Subcutaneous adipose tissue (tissue), 4 donors: ENCODE measurements around the gene TMEM250. TPM values are rescaled to one million over a fixed set of nuclear protein-coding genes. Genes with fewer than 3 reads are reported as not detected.

Experiments
- CTCF ChIP-seq: fragments of 450-650 bp; IDR thresholded peaks from one replicate; pipeline ENCODE4 v1.5.1; 2016; ENCODE audit warnings: low read depth, mild to moderate bottlenecking, control low read depth, antibody characterized with exemption, moderate library complexity
- total RNA-seq, 4 donors: library from RNA; depleted of rRNA; stranded (reverse); fragments of >200 nt; gene quantifications; one replicate each; pipeline ENCODE4 v1.1.0, GENCODE V29; 2016

The TMEM250 gene
- total RNA-seq, 4 donors from 2014 or later = 11.3 to 47.8 (median 19.6) TPM

DNA sequence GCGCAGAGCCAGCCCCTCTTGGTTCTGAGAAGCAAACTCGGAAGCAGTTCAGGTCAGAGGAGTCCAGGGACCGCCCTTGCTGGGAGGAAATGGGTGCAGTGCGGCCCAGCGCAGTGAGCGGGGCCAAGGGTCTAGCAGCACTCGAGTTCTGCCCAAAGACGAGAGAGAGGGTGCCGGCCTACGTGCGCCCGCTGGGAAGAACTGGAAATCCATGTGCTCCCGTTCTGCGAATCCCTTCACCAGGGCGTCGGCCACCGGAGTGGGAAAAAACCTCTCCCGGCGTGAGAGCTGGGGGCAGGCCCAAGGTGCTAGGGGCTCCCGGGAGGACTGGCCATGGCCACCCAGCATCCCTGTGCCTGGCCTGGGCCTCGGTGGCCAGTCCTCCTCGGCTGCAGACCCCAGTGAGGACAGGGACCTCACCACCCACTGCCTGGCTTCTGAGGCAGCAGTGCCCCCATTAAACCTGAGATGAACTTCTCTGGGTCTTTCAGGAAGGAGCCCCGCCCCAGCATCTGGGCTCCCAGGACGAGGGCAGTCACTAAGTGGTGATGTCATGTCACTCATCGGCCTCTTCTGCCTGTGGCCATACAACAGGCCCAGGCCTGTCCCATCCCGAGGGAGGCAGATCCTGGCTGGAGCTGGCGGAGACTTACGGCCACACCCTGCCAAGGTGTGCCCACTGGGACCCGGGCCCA lies 10.6 kb downstream of the TMEM250 start:
- no peak for TF ChIP-seq CTCF

GRCh38 chr9:136107155-136107952 lies 11.3 kb downstream of the TMEM250 start:
- TF ChIP-seq CTCF = no peak

DNA sequence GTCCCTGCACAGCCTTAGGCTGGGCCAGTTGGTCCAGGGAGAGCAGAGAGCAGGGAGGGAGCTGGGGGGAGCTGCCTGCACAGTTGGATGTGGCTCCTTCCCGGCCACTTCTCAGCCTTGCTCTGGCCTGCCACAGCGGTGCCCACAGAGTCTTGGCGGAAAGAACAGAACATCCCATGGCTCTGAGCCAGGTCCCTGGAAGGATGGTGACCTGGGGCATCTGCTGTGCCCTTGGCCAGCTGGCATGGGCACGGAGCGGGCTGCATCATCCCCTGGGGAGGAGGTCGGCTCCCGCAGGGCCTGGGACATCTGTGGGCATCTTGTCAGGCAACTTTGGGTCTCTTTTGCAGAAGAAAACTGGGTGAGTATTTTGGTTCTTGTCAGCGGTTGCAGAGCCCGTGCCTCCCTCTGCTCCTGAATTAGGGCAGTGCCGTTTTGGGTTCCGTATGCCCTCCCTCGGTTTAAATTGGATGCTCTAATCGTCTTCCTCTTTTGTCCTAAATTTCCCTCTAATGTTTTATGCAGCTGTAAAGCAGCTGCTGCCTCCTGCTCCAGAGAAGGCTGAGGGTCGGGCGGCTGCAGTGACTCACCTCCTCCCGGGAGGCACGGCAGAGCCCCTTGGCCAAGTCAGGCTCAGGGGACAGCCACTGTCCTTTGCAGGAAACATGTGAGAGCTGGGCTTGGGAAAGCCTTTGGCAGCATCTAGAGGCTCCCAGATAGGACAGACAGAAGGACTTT lies 13.1 kb downstream of the TMEM250 start:
- no peak for TF ChIP-seq CTCF

- TF ChIP-seq CTCF = no peak
These were observed 13.8 kb downstream of the TMEM250 start for GRCh38 chr9:136104916-136105315.

GRCh38 chr9:136104488-136104800 lies 14.2 kb downstream of the TMEM250 start:
- no peak for TF ChIP-seq CTCF

DNA sequence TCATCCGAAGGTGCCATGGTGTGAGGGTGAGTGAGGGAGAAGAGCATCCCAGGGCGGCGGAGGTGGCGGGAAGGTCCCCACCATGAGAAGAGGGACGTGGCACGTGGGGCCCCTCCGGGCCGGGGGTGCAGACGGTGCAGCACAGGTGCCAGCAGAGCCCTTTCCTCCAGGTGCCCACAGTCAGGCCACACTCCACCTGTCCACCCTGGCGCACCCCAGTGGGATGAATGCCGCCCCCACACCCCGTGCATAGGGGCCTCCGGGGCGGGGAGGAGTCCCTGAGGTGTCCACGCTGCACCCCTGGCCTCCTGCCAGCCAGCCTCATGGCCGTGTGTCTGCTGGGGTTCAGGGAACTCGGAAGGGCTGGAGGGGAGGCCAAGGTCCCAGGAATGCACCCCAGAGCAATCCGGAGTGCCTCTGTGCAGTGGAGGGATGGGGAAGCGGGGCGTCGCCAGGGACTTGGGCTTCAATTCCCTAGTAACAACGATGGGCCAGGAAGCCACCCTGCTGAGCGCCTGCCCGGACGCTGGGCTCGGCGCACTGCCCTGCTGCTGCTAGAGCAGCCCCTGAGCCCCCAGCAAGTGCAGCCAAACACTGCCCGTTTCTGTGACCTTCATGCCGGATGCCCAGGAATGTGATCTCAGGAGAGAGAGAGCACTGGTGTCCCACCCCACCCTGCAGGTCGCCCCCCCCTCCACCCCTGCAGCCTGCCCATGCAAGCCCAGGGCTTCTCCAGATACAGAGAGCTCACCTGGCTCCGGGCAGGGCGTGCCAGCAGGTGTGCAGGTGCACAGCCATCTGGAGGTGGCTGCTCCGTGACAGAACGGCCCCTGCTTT lies 14.8 kb downstream of the TMEM250 start:
- TF ChIP-seq CTCF = no peak
